Fibroblast of pulmonary artery (primary cell): Measurements from ENCODE around the gene MUS81.

Experiments used
- DNase-seq: peaks from one replicate; pipeline ENCODE4 v3.0.0-alpha.2; 2010; ENCODE audit warnings: low read depth
- H3K4me3 ChIP-seq: replicated peaks from 2 replicates; pipeline ENCODE4 v1.5.1; 2011; ENCODE audit warnings: low read depth, mild to moderate bottlenecking, control low read depth, low read length, moderate library complexity
- CTCF ChIP-seq: IDR thresholded peaks from 2 replicates; pipeline ENCODE4 v1.5.1; 2011; ENCODE audit warnings: mild to moderate bottlenecking, control low read depth, low read length, inconsistent platforms; ENCODE audit errors: missing control alignments

The MUS81 gene

GRCh38 chr11:65849366-65849765 is 10.9 kb upstream of the MUS81 start:
- no peak overlapping the region for H3K4me3 ChIP-seq
- DNase-seq = no peak

DNA sequence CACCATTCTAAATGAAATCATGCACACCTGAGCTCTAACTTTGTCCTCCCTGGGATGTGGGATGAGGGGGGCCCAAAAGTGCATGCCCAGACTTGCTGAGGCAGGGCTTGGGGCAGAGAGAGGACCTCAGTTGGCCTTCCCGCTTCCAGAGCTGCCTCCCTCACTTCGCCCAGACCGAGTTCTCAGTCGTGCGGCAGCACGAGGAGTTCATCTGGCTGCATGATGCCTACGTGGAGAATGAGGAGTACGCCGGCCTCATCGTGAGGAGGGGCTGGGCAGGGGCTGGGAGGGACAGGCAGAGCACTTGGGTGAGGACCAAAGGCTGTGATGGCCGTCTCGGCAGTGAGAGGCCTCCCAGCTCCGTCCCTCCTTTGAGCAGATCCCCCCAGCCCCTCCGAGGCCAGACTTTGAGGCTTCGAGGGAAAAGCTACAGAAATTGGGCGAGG is 10.4 kb upstream of the MUS81 start:
- no peak for TF ChIP-seq CTCF
- no peak for DNase-seq
- H3K4me3 ChIP-seq = no peak overlapping the region

More at GRCh38 chr11:65849366-65849765, 10.9 kb upstream of the MUS81 start:
- TF ChIP-seq CTCF = no peak

DNA sequence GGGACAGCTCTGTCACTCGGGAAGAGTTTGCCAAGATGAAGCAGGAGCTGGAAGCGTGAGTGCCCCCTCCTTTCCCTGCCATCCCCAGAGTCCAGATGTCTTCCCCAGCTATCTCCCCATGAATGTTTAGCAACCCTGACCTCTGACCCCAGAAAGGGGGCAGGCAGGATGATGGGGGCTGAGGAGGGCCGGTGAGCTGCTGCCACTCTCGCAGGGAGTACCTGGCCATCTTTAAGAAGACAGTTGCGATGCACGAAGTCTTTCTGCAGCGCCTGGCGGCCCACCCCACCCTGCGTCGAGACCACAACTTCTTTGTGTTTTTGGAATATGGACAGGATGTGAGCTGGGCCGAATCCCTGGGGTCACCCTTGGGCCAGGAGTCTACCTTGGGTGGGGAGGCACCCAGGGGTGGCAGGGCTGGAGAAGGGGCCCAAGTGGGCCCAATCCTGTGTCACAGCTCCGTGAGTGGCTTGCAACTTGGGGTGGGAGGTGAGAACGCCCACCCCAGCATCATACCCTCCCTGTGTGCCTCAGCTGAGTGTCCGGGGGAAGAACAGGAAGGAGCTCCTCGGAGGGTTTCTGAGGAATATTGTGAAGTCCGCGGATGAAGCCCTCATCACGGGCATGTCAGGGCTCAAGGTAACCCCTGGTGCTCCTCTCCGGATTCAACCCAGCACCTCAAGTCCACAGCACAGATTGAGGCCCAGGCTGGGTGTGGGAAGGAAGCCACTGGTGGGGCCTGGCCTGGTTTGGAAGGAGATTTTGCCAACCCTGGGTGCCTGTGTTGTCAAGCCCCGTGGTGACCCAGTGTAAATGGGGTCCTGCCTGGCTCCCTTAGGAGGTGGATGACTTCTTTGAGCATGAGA is 9.8 kb upstream of the MUS81 start:
- no peak overlapping the region for H3K4me3 ChIP-seq
- no peak for DNase-seq
- TF ChIP-seq CTCF = no peak

DNA sequence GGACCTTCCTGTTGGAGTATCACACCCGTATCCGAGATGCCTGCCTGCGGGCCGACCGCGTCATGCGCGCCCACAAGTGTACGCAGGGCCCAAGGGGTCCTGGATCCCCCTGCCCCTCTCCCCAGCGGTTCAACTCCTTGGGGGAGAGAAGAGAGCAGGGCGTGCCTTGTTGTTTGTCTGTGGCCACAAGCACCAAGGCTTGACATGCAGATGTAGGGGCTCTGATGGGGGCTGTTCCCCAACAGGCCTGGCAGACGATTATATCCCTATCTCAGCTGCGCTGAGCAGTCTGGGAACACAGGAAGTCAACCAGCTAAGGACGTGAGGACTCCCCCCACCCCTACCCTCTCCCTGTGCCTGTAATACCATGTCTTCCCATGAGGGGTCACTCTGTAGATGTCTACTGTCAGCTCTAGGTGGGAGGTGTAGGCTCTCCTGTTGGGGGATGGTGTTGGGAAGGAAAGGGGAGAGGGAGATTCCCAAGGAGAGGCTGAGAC is 9.1 kb upstream of the MUS81 start:
- no peak for DNase-seq
- no peak overlapping the region for H3K4me3 ChIP-seq
- TF ChIP-seq CTCF = peak; percentile 57

- TF ChIP-seq CTCF = no peak
- DNase-seq = no peak
- no peak overlapping the region for H3K4me3 ChIP-seq
These were observed 8.3 kb upstream of the MUS81 start for GRCh38 chr11:65851811-65852507.

DNA sequence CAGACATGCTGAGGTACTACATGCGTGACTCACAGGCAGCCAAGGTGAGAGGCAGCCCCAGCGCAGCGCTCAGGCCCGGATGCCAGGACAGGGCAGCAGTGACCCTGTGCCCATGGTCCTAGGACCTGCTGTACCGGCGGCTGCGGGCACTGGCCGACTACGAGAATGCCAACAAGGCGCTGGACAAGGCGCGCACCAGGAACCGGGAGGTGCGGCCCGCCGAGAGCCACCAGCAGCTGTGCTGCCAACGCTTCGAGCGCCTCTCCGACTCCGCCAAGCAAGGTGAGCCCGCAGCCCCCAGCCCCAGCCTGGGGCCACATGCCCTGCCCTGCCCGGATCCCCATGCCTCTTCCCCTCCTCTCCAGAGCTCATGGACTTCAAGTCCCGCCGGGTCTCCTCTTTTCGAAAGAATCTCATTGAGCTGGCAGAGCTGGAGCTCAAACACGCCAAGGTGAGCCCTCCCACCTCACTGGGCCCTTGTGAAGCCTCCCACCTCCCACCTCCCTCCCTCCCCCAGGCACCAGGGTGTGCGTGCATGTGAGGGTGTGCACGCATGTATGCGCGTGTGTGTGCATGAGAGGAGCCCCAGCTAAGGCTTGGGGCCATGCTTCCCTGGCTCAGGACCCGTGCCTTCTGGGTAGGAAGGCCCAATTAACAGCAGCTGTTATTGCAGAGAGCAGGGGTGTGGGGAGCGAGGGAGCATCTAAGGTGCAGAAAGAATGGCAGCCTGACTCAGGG is 7.6 kb upstream of the MUS81 start:
- no peak for TF ChIP-seq CTCF
- no peak overlapping the region for H3K4me3 ChIP-seq
- no peak for DNase-seq
